Breast epithelium (tissue), 3 donors: Measurements from ENCODE around the gene WLS.

ENCODE experiments used
- CTCF ChIP-seq, 3 donors: fragments of 450-650 bp; IDR thresholded peaks; one replicate each; pipeline ENCODE4 v1.5.1; 2016 to 2017; ENCODE audit warnings: antibody characterized with exemption in 3 of 3, mild to moderate bottlenecking in 3 of 3, moderate library complexity in 3 of 3
- POLR2A ChIP-seq: fragments of 450-650 bp; IDR thresholded peaks from one replicate; pipeline ENCODE4 v1.6.1; 2016; ENCODE audit warnings: antibody characterized with exemption, mild to moderate bottlenecking, moderate library complexity
- POLR2AphosphoS5 ChIP-seq, 3 donors: sonication (generic); formaldehyde crosslinking; IDR thresholded peaks; one replicate each; pipeline ENCODE4 v1.6.1; 2017; ENCODE audit warnings: antibody characterized with exemption in 3 of 3

DNA sequence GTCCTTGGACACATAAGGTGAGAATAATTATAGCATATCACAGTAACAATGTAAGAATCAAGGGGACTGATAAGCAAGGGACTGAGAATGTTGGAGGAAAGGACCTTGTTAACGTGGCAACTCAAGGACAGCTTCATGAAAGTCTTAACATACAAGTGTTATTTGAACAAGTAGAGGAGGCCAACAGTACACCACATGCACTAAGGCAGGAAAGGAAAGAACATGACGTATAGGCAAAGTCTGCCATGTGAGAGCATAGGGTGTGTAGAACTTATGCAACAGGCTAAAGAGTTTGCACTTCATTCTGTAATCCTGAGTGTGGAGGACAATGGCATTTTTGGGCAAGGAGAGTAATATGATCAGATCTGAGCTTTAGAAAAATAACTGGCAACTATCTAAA lies 148.6 kb downstream of the WLS start:
- TF ChIP-seq POLR2A (no peak), CTCF (IDR thresholded peaks at IDR 0.05) (no peak), POLR2AphosphoS5 (IDR thresholded peaks at IDR 0.05) (no peak)
